ENCODE measurements around the gene FBXO46. TPM values are rescaled to one million over a fixed set of nuclear protein-coding genes. Genes with fewer than 3 reads are reported as not detected.

Gene FBXO46
- total and polyA plus RNA-seq, 2 of the 13 experiments (the other 11 are each of a cell fraction or from before 2014, with no cell fraction given): 6.2 to 6.4 TPM

- TF ChIP-seq MLXIP (CRISPR knock-in tag; IDR thresholded peaks at IDR 0.05; ENCODE audit: borderline replicate concordance) (no peak), ZNF432 (CRISPR knock-in tag; IDR thresholded peaks at IDR 0.05; ENCODE audit: borderline replicate concordance) (no peak), ZFX (CRISPR knock-in tag; IDR thresholded peaks at IDR 0.05; ENCODE audit: low read depth) (peak; percentile 24; the same call in 1 of the 2 replicates), GTF3A (CRISPR knock-in tag; conservative IDR thresholded peaks at IDR 0.05) (no peak), SNAI1 (CRISPR knock-in tag; IDR thresholded peaks at IDR 0.05; ENCODE audit: borderline replicate concordance) (no peak), ZMYM4 (CRISPR knock-in tag; IDR thresholded peaks at IDR 0.05) (no peak), MTA1 (CRISPR knock-in tag; IDR thresholded peaks at IDR 0.05; ENCODE audit: borderline replicate concordance) (no peak; the same call in 1 of the 2 replicates), BORCS8-MEF2B (CRISPR knock-in tag; IDR thresholded peaks at IDR 0.05) (0 out of 2 replicates have a peak, but pooled peaks have one; percentile 25), ZBTB38 (CRISPR knock-in tag; IDR thresholded peaks at IDR 0.05) (peak; percentile 1; the same call in 1 of the 2 replicates), CEBPB (IDR thresholded peaks at IDR 0.05; ENCODE audit: borderline replicate concordance, low read depth, low read length) (no peak), KDM4B (CRISPR knock-in tag; IDR thresholded peaks at IDR 0.05) (no peak), TGIF2 (CRISPR knock-in tag; IDR thresholded peaks at IDR 0.05) (no peak), ARNT2 (CRISPR knock-in tag; IDR thresholded peaks at IDR 0.05; ENCODE audit: low read depth) (no peak), ZBTB33 (CRISPR knock-in tag; IDR thresholded peaks at IDR 0.05) (0 out of 2 replicates have a peak, but pooled peaks have one; percentile 33), RAD51 (IDR thresholded peaks at IDR 0.05; ENCODE audit: borderline replicate concordance) (no peak), ZNF777 (CRISPR knock-in tag; IDR thresholded peaks at IDR 0.05) (0 out of 2 replicates have a peak, but pooled peaks have one; percentile 8), ZSCAN5A (CRISPR knock-in tag; IDR thresholded peaks at IDR 0.05; ENCODE audit: borderline replicate concordance) (no peak), ZXDC (CRISPR knock-in tag; IDR thresholded peaks at IDR 0.05) (no peak), HIVEP1 (CRISPR knock-in tag; IDR thresholded peaks at IDR 0.05) (no peak; the same call in 1 of the 2 replicates), ZFP82 (CRISPR knock-in tag; IDR thresholded peaks at IDR 0.05; ENCODE audit: borderline replicate concordance) (0 out of 2 replicates have a peak, but pooled peaks have one; percentile 40), ZNF782 (CRISPR knock-in tag; IDR thresholded peaks at IDR 0.05; ENCODE audit: borderline replicate concordance) (0 out of 2 replicates have a peak, but pooled peaks have one; percentile 28)
These were observed 36.2 kb upstream of the FBXO46 start (continued) for GRCh38 chr19:45766869-45767346.
